ENCODE measurements around the gene PRKCA.

The PRKCA gene

DNA sequence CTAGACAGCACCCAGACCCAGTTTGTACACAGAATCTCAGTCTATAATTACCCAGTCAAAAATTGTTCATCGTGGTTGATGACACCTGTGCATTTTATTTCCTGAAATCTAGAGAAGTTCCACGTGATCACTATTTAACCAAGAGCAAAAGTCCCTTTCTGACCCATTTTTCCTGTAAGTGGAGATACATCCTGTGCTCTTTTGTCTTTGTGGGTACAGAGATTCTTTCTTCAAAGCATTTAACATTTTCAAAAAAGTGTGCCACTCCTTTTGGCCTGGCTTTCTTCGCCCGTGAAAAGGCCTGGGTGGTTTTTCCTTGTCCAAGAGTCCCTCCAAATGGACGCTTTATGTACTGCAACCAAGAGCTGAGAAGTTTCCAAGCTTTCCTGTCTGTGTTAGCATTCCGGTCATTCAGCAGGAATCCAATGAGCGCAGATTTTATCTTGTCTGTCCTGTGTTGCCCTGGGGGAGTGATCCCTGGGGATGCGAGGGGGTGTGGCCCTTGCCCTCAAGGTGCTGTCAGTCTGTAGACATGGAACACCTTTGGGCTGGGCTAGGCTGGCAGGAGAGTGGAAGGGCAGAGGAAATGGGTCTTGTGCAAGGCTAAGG is 371.4 kb downstream of the PRKCA start:
- peak; percentile 9 for DNase-seq

DNA sequence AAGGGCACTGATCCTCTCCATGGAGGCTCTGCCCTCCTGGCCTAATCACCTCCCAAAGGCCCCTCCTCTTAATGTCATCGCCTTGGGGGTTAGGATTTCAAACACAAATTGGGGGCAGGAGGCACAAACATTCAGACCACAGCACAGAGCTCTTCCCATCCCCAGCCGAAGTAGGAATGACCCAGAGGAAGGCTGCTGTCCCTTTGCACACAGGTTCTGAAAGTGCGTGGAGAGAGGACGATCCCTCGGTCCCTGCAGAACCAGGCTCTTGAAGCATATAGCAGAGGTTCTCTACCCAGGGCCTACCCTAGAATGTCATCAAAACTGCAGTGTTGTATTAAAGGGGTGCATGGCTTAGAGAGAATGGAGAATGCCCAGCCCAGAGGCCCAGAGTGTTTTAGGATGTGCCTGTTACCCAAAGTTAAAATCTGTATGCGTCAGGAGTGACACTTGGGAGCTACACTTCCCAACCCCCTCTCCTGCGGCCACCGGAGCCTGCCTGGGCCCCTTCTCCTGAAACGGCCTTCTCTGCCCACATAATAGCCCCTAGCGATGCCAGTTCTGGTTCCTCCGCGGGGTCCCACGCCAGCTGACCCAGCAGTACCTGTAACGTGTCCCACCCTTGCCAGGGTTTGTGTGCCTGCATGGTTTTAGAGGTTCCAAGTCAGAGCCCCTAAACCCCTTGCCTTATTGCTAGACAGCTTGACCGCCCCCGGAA is 373.0 kb downstream of the PRKCA start:
- DNase-seq: no peak

DNA sequence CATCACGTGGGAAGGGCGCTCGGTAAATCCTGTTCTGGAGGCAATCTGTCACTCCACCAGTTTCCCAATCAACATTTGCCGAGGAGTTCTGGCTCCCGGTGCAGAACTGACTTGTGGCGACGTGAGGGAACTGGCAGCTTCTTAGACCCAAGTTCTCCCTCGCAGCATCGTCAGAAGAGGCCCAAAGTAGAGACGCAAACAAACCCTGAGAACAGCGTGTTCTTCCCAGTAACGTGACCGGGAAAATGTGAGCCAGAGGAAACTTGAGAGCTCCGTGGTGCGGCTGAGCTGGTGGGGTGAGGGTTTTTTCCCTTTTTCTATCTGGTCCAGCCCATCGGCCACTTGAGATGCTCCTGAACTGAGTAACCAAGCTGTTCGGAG is 373.6 kb downstream of the PRKCA start:
- no peak for DNase-seq

DNA sequence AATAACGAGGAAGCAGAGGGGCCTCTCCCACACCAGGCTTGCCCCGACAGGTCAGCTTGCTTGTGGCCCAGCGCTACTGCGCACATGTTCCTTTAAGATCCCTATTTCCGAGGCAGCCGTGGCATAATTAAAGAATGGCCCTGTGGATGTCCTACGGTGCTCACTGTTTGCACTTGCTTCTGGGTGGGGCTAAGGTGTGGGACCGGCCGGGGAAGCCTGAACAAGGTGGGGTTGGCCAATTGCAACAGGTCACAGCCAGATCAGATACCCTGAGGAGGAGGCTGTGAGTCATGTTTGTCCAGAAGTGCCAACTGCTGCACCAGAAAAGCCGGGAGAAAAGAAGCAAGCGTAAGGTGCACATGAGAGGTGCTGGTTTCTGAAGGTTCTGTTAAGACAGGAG is 374.0 kb downstream of the PRKCA start:
- no peak for DNase-seq

DNA sequence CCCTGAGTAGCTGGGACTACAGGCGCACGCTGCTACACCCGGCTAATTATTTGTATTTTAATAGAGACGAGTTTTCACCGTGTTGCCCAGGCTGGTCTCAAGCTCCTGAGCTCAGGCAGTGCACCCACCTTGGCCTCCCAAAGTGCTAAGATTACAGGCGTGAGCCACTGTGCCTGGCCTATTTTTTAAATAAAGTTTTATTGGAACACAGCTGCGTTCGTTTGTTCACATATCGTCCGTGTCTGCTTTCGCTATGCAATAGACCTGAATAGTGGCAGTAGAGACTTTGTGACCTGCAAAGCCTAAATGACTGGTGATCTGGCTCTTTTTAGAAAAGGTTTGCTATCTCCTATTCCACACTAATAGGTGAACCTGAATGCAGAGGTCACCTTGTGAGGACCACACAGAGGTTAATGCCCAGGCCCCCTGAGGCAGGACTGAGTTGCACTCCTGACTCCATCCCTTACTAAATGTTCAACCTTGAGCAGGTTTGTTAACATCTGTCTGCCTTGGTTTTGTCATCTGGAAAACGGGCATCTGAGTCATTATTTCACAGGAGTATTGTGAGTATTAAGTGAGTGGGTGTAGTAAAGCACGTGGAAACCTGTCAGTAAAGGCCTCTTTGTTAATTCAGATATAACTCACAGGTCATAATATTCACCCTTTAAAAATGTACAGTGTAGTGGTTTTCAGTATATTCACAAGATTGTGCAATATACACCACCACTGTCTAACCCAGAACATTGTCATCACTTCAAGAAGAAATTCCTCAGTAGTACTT is 375.0 kb downstream of the PRKCA start:
- no peak for DNase-seq

DNA sequence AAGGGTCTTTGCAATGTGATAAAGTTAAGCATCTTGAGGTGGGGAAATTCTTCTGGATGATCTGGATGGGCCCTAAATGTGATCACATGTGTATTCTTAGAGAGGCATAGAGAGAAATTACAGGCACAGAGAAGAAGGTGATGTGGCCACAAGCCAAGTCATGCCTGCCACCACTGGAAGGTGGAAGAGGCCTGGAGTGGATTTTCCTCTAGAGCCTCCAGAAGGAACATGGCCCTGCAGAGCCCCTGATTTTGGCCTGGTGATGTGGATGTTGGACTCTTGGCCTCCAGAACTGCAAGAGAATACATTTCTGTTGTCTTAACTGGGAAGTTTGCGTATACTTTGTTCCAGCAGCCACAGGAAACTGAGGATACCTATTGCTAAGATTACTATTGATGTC is 375.6 kb downstream of the PRKCA start:
- no peak for DNase-seq

DNA sequence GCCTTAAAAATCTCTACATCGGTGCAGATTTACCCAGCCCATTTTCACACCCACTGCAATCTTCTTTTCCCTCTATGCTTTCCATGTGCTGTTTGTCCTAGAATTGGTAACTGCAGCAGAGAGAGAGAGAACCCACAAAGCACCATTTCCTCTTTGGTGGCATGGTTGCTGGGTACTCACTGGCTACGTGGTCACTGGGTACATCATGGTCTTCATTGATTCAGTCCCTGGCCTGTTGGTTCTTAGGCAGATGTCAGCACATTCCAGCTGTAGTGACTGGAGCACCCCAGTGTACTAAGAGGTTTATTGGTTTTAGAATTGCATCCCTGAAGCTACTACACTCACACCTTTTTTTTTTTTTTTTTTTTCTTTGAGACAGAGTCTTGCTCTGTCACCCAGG is 376.4 kb downstream of the PRKCA start:
- no peak for DNase-seq

DNA sequence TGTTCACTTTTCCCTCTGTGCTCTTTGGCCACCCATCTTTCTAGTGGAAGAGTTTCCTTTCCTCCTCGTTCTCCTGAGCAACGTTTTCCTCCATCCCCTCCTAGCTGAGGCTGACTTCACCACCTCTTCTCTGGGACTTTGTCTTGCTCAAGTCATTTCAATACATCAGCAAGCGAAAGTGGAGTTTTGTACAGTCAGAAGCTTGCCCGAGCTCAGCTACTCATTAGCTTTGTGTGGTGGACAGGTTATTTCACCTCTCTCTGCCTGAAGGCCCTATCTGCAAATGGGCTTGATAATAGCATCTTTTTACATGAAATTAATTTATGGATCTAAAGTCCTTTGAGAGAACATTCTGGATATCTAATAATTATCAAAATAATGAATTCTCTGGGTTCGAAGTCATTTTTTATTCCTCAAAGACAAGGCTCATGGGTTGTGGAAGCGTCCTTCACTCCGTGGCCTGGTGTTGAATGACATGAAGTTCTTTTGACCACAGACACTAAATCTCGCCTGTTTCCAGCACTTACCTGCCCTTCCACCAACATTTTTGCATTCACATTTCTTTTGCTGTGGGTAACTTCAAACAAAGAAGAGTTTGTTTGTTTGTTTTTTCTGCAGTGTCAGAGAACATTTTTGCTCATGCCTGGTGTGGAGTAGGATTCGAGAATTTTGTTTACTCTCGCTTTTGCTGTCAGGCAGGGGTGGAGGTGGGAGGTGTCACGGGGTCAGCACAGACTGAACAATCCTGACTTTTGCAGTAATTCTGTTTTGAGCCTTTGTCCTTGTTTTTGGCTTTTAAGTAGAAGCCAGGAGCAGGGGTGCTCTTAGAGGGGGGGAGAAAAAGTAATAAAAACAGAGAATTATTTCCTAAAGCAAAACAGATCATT is 377.5 kb downstream of the PRKCA start:
- no peak for DNase-seq

DNA sequence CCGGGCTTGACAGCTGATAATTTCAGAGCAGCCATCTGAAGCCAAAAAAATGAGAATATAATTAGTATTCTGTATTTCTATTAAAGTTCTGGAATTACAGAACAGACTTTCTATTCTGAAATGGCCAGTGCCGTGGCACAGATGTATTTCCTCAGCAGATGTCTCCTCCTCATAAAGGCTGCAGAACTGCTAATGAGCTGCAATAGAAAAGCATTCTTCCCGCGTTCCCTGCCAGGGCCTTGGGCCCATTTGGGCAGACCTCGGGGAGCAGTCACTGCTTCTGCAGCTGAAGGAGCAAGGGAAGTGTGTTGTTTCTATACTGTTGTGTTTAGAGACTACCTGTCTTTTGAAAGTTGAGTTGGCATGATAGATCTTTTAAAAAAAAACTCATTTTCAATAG is 379.9 kb downstream of the PRKCA start:
- no peak for DNase-seq

DNA sequence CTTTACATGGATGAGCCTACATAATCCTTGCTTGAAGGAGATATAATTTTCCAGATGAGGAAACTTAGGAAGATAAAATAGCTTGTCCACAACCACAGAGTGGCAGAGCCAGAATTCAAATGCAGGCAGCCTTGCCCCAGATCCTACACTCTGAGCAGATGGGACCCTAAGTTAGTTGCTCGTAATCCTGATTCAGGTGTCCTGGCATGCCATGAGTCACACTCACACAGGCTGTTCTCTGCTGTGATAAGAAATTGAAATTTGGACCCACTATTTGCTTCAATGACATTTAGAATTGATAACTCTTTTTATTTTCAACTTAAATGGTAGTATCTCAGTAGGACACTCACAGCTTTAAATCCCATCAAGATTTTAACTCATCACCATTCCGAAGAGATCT is 381.8 kb downstream of the PRKCA start:
- no peak for DNase-seq

DNA sequence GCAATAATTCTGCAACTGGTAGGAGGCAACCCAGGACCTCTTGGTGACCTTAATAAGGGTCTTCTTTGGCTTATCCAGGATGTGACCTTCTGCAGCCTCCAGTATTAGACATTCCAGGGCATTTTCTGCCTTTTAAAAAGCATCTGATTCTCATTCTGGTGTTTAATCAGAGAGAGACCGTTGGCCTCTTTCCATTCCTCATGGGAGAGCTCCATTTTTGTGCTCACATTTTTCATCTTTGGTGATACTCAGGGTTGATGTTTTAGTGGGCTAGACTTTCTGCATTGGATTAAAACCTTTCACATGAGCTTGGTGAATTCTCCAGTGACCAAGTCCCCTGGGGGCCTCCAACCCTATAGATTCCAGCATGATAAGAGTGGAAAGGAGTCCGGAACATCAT is 382.3 kb downstream of the PRKCA start:
- no peak for DNase-seq

DNA sequence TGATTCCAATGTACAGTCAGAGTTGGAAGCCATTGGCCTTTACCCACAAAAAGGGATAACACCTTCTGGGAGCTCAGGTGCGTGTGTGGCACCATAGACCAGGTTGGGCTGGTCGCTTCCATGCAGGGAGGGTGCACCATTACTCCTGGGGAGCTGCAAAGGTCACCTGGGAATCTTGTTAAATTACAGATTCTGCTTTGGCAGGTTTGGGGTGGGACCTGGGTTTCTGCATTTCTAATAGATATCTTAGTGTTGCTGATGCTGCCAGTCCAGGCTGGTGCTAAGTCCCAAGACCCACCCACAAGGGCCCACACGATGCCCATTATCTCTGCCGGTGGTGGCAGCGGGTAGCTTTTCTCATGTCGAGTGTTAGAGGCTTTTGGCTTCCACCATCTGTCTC is 384.2 kb downstream of the PRKCA start:
- DNase-seq: no peak

DNA sequence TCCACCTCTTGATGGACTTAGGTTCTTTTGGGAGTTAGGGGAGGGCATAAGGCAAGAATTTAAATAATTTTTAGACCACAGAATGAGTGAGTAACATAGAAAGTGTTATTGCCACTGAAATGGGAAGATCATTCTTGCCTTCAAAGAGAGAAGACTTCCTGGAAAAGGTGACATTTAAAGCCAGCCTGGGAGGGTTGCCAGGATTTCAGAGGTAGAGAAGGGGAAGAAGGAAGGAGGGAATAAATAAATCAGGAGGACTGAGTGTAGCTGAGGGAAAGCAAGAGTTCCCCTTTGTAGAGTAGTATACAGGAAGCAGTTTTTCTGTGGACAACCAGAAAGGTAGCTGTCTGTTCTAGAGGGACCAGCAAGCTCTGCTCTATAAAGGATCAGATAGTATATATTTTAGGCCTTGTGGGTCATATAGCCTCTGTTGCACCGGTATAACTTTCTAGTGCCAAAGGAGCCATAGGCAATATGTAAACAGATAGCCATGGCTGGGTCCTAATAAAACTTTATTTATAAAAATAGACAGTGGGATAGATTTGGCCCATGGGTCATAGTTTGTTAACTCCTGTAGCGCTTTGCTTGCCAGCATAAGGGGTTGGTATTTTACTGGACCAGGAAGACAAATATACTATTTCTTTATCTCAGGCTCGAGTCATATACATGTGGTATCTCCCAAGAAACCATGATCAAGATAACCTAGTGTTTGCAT is 385.3 kb downstream of the PRKCA start:
- DNase-seq: no peak

DNA sequence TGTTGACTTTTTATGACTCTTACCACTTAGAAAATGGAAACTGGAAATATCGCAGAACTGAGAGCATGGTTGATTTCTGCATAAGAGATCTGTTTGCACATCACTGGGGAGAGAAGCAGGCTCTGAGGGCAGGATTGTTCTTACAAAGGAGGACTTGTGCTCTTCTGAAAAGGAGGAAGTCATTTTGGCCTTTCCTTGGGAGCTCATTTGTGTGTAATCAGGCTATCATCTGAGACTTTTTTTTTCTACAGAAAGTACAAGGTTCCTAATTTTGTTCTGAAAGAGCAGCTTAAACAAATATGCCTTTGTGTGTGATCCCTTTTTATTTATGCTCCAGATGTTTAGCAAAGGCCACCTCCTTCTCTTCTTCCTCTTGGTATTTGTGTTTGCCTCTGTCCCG is 386.8 kb downstream of the PRKCA start:
- no peak for DNase-seq

DNA sequence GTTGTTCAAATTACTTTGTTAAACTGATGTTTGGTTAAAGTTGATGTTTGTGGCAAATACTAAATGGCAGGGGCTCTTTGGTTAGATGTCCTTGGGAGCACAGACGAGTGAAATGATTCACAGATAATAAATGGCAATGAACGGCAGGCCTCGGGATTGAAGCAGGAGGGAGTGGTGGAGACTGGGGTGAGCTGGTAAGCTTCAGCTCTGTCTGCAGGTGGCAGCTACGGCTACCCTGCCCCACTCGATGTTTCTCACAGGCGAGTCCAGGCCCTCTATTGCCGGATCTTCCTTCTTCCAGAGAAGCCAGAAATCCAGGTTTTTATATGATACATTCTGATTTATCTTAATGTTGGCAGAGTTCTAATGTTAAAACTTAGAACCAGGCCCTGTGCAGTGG is 387.8 kb downstream of the PRKCA start:
- no peak for DNase-seq

DNA sequence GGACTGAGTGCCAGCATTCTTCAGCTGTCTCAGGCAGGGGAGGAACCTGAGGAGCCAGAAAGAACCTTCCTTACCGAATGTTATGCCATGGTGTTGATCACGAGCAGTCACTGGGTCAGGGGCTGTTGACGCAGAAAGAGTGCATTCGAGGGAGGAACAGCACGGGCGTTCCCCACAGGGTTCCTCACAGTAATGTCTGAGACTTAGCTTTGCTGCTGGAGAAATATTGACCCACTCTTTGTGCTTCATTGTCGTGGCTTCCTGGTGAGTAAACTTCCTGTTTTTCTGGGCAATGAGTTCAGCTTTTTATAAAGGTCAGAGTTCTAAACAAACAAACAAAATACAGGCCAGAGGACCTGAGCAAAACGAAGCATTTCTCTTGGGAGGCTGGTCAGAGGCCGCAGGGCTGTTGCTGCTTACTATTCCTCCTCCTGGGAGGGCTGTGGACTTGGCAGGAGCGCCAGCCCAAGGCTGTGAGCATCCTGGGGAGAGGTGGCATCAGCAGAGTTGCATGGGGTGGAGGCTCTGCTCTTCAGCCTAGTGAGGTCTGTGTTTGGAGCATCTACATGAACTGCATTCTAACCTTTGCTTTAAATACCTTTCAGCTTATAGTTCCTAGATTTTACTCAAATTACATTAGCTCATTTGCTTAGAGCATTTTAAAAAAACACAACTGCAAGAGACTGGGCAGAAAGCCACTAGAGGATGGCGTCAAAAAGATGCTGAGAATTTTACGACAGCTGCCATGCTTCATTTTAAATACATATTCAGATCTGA is 389.4 kb downstream of the PRKCA start:
- no peak for DNase-seq

DNA sequence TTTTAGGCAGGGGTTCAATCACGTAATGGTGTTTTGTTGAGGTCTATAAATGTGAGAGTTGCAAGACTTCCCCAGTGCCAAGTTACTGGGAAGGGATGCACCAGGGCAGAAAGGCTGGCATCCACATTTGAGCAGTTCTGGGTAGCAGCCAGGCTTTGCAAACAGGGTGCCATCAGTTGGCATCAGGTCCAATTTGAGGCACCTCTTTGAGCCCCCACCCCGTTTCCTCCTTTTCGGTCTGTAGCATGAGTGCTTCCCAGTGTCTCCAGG is 389.9 kb downstream of the PRKCA start:
- DNase-seq: no peak

DNA sequence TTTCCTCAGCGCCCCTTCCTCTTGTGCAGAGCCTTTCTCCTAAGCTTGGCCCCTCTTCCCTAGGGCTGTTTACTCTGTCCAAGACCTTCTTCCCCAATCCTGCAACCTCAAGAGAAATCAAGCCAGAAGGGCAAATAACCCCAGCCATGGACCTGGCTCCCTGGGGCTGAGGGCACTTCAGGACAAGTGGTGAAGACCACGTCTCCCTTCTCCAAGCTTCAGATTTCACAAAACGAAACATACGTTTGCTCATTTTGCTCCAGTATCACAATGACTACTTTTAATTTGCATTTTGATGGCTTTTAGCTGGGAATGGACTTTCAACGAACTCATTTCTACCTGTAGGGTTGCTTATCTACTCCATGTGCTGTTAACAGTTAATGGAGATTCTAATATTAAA is 392.7 kb downstream of the PRKCA start:
- no peak for DNase-seq

DNA sequence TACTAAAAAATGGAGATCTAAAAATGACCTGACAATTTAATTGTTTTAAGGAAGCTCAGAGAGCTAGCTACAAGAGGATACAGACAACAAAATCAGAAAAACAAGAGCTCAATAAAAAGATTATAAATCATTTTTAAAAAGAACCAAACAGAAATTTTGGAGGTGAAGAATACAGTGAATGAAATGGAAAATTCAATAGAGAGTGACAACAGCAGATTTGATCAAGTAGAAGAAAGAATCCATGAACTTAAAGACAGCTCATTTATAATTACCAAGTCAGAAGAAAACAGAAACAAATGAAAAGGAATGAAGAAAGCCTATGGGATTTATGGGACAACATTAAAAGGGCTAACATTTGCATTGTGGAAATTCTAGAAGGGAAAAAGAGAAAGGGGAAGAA is 395.9 kb downstream of the PRKCA start:
- DNase-seq: no peak

DNA sequence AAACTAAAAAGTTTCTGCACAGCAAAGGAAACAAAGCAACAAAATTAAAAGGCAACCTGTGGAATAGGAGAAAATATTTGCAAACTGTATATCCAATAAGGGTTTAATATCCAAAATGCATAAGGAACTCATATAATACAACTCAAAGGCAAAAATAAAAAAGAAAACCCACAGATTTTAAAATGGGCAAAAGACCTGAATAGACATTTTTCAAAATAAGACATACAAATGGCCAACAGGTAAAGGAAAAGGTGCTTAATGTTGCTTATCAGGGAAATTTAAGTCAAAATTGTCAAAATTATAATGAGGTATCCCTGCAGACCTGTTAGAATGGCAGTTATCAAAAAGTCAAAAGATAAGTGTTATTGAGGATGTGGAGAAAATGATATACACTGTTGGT is 399.0 kb downstream of the PRKCA start:
- DNase-seq: no peak

DNA sequence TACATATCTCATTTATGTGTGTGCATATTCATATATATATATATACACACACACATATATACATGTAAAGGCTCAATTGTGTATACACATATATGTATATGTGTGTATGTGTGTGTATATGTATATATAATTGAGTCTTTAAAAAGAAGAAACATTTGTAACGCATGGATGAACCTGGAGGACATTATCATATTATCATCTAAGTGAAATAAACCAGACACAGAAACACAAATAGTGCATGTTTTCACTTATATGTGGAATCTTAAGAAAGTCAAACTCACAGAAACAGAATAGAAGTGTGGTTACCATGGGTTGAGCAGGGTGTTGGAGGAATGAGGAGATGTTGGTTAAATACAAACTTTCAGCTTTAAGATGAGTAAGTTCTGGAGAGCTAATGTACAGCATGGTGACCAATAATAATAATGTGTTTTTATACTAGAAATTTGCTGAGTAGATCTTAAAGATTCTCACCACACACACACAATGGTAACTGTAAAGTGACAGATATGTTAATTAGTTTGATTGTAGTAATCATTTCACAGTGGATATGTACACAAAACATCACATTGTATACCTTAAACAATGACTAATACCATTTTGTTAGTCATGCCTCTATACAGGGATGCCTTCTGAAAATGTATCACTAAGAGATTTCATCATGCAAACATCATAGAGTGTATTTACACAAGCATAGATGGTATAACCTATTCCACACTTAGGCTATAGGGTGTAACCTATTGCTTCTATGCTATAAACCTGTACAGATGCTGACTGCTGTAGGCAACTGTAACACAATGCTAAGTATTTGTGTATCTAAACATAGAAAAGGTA is 399.9 kb downstream of the PRKCA start:
- no peak for DNase-seq
